H9 (cell line): ENCODE results near the gene AKT1. TPM values are rescaled to one million over a fixed set of nuclear protein-coding genes. Genes with fewer than 3 reads are reported as not detected.

Source experiments
- DNase-seq: peaks from one replicate; pipeline ENCODE4 v3.0.0-alpha.2; 2017
- H2AFZ ChIP-seq: one replicate; pipeline ENCODE4 v1.6.1; 2013; ENCODE audit warnings: mild to moderate bottlenecking, low read length, control low read depth, moderate library complexity
- H2AK5ac ChIP-seq: 2 replicates; pipeline ENCODE4 v1.6.1; 2013; ENCODE audit warnings: low read length, control low read depth, mixed read lengths; ENCODE audit not compliant: insufficient read length
- H2BK120ac ChIP-seq: one replicate; pipeline ENCODE4 v1.6.1; 2013; ENCODE audit warnings: low read depth, mild to moderate bottlenecking, low read length, control low read depth, inconsistent platforms; ENCODE audit not compliant: poor library complexity, severe bottlenecking
- H2BK12ac ChIP-seq: 2 replicates; pipeline ENCODE4 v1.6.1; 2013; ENCODE audit warnings: low read length, control low read depth, mixed read lengths, low read depth; ENCODE audit not compliant: insufficient read length
- H2BK15ac ChIP-seq: 2 replicates; pipeline ENCODE4 v1.6.1; 2013; ENCODE audit warnings: low read depth, low read length, control low read depth
- H2BK20ac ChIP-seq: one replicate; pipeline ENCODE4 v1.6.1; 2013; ENCODE audit warnings: low read depth, mild to moderate bottlenecking, low read length, control low read depth, inconsistent platforms; ENCODE audit not compliant: poor library complexity, severe bottlenecking
- H2BK5ac ChIP-seq: 2 replicates; pipeline ENCODE4 v1.6.1; 2013; ENCODE audit warnings: low read length, control low read depth, mixed read lengths; ENCODE audit not compliant: insufficient read length
- H3K14ac ChIP-seq: 2 replicates; pipeline ENCODE4 v1.6.1; 2013; ENCODE audit warnings: low read length, control low read depth; ENCODE audit not compliant: insufficient read depth
- H3K18ac ChIP-seq: 2 replicates; pipeline ENCODE4 v1.6.1; 2013; ENCODE audit warnings: low read depth, mild to moderate bottlenecking, mixed read lengths, low read length, control low read depth; ENCODE audit not compliant: insufficient read length
- H3K23ac ChIP-seq: 2 replicates; pipeline ENCODE4 v1.6.1; 2013; ENCODE audit warnings: low read length, control low read depth, mixed read lengths, low read depth; ENCODE audit not compliant: insufficient read length
- H3K23me2 ChIP-seq: 2 replicates; pipeline ENCODE4 v1.6.1; 2013; ENCODE audit warnings: low read depth, mild to moderate bottlenecking, mixed read lengths, low read length, control low read depth; ENCODE audit not compliant: insufficient read length, poor library complexity, severe bottlenecking
- H3K27ac ChIP-seq: 2 replicates; pipeline ENCODE4 v1.5.1; 2013; ENCODE audit warnings: low read length, control low read depth, mixed read lengths, low read depth; ENCODE audit not compliant: insufficient read length
- H3K27me3 ChIP-seq: 2 replicates; pipeline ENCODE4 v1.6.1; 2013; ENCODE audit warnings: low read length, control low read depth, inconsistent platforms; ENCODE audit not compliant: insufficient read depth
- H3K4ac ChIP-seq: 2 replicates; pipeline ENCODE4 v1.6.1; 2013; ENCODE audit warnings: low read depth, mild to moderate bottlenecking, control low read depth, inconsistent platforms, low read length, moderate library complexity
- H3K4me1 ChIP-seq: 2 replicates; pipeline ENCODE4 v1.6.1; 2013; ENCODE audit warnings: low read length, control low read depth, inconsistent platforms; ENCODE audit not compliant: insufficient read depth
- H3K4me2 ChIP-seq: 2 replicates; pipeline ENCODE4 v1.6.1; 2013; ENCODE audit warnings: low read length, control low read depth, mixed read lengths; ENCODE audit not compliant: insufficient read length, insufficient read depth
- H3K56ac ChIP-seq: 2 replicates; pipeline ENCODE4 v1.6.1; 2013; ENCODE audit warnings: low read depth, mild to moderate bottlenecking, mixed read lengths, low read length, control low read depth; ENCODE audit not compliant: insufficient read length
- H3K79me1 ChIP-seq: 2 replicates; pipeline ENCODE4 v1.6.1; 2013; ENCODE audit warnings: low read depth, mild to moderate bottlenecking, moderate library complexity, low read length, control low read depth, inconsistent platforms; ENCODE audit not compliant: insufficient read depth, poor library complexity, severe bottlenecking
- H3K79me2 ChIP-seq: 2 replicates; pipeline ENCODE4 v1.6.1; 2013; ENCODE audit warnings: low read length, control low read depth, inconsistent platforms; ENCODE audit not compliant: insufficient read depth
- H3K9ac ChIP-seq: 2 replicates; pipeline ENCODE4 v1.6.1; 2013; ENCODE audit warnings: low read length, control low read depth, mixed read lengths; ENCODE audit not compliant: insufficient read length; ENCODE audit errors: extremely low read depth
- H3K9me3 ChIP-seq: one replicate; pipeline ENCODE4 v1.6.1; 2013; ENCODE audit warnings: low read depth, low read length, inconsistent platforms; ENCODE audit not compliant: control insufficient read depth
- H3T11ph ChIP-seq: one replicate; pipeline ENCODE4 v1.6.1; 2013; ENCODE audit warnings: mild to moderate bottlenecking, low read length, control low read depth, inconsistent platforms
- H4K20me1 ChIP-seq: one replicate; pipeline ENCODE4 v1.6.1; 2013; ENCODE audit not compliant: control insufficient read depth, insufficient read length, insufficient read depth
- H4K5ac ChIP-seq: 2 replicates; pipeline ENCODE4 v1.6.1; 2013; ENCODE audit warnings: low read depth, mild to moderate bottlenecking, mixed read lengths, low read length, control low read depth; ENCODE audit not compliant: insufficient read length
- H4K8ac ChIP-seq: replicated peaks from 2 replicates; pipeline ENCODE4 v1.6.1; 2013; ENCODE audit warnings: low read length, control low read depth, mixed read lengths, low read depth; ENCODE audit not compliant: insufficient read length
- H4K91ac ChIP-seq: 2 replicates; pipeline ENCODE4 v1.6.1; 2013; ENCODE audit warnings: low read depth, mild to moderate bottlenecking, moderate library complexity, mixed read lengths, low read length, control low read depth; ENCODE audit not compliant: insufficient read length
- H3K27ac Mint-ChIP-seq, 3 experiments: 2 replicates in 2 of 3; 3 replicates in 1 of 3; pipeline ENCODE4 v1.8.0; 2020 to 2021; ENCODE audit warnings: mixed read lengths in 3 of 3, mild to moderate bottlenecking in 1 of 3, moderate library complexity in 1 of 3
- H3K27me3 Mint-ChIP-seq: 2 replicates; pipeline ENCODE4 v1.8.0; 2021; ENCODE audit warnings: low read depth, mild to moderate bottlenecking, moderate library complexity, mixed read lengths
- H3K36me3 Mint-ChIP-seq, 3 experiments: 2 replicates in 2 of 3; 3 replicates in 1 of 3; pipeline ENCODE4 v1.8.0; 2020 to 2021; ENCODE audit warnings: low read depth in 3 of 3, mixed read lengths in 3 of 3; ENCODE audit not compliant: insufficient read depth in 1 of 3
- H3K4me1 Mint-ChIP-seq, 2 experiments: 2 replicates each; pipeline ENCODE4 v1.8.0; 2020; ENCODE audit warnings: mixed read lengths in 2 of 2
- H3K4me3 Mint-ChIP-seq, 2 experiments: 2 replicates in 1 of 2; 3 replicates in 1 of 2; pipeline ENCODE4 v1.8.0; 2020 to 2021; ENCODE audit warnings: mild to moderate bottlenecking in 2 of 2, mixed read lengths in 2 of 2, moderate library complexity in 1 of 2
- H3K9me3 Mint-ChIP-seq, 2 experiments: 2 replicates in 1 of 2; 3 replicates in 1 of 2; pipeline ENCODE4 v1.8.0; 2020; ENCODE audit warnings: mild to moderate bottlenecking in 2 of 2, mixed read lengths in 2 of 2, moderate library complexity in 1 of 2
- WGBS: extraction: QIAGEN DNeasy Blood & Tissue Kit; methylation state at CpG from one replicate; pipeline ENCODE4 v1.1.7; 2013; ENCODE audit warnings: missing lambda C conversion rate, low lambda C conversion rate, mixed read lengths; ENCODE audit not compliant: insufficient read length; ENCODE audit errors: extremely low coverage; 5-methylcytosine and 5-hydroxymethylcytosine counted together
- total RNA-seq: library from RNA; stranded (reverse); gene quantifications from 2 replicates; pipeline ENCODE4 v1.2.1, GENCODE V29; 2021
- TF ChIP-seq, protein P1 (sequence below): fragments of 200-600 bp; sonication (generic); conservative IDR thresholded peaks from 3 replicates; pipeline ENCODE4 v1.8.0; 2021; ENCODE audit warnings: antibody characterized with exemption, mild to moderate bottlenecking

AKT1 gene
- total RNA-seq, 1 experiment from 2014 or later, result 101 TPM

DNA sequence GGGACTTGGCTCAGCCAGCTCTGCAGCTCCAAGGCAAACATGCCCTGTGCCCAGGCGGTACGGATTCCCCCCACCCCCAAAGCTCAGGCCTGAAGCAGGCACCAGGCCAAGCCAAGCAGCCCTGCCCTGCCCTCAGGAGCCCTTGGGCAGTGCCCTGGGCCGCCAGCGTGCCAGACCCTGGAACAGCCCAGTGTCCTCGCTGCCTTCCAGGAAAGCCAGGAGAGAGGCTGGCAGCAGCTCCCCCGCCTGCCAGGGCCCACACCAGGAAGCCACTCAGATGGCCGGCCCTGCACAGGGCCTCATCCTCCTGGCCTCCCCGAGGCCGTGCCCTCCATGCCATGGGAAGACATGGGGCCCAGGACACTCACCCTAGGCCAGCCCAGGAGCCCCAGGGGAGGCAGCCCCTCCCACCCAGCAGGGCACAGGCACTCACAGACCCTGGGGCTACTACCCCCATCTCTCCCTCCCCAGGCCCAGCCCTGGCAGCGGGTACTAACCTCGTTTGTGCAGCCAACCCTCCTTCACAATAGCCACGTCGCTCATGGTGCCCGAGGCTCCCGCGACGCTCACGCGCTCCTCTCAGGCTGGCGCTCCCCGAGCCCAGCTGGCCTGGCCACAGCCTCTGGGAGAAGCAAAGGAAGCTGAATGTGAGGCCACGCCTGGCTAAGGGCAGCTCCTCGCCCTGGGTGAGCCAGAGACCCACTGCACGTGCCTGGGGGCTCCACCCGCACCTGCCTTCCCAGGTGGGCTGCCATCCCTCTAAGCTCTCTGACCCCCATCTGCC, 3.3 kb downstream of the AKT1 start:
- no peaks in the 10 kb centered on the region for H3K9me3 Mint-ChIP-seq
- peaks cover 3% of the 10 kb centered on the region; the same call in 1 of the 2 replicates for H3K27me3 ChIP-seq
- H3K4me3 Mint-ChIP-seq, result no peak overlapping the region
- no peak overlapping the region; a peak in 1 of 7 replicates for H3K27ac Mint-ChIP-seq
- no peak overlapping the region for H2BK120ac ChIP-seq
- H2BK20ac ChIP-seq, result no peak overlapping the region
- H3K4me2 ChIP-seq, result no peak overlapping the region
- no peak for DNase-seq
- peaks cover 21 to 36% of the 10 kb centered on the region in 2 experiments for H3K4me1 Mint-ChIP-seq
- no peak overlapping the region for H2AK5ac ChIP-seq
- no peak overlapping the region for H3K18ac ChIP-seq
- no peak overlapping the region for H3K4ac ChIP-seq
- H3K56ac ChIP-seq, result no peak overlapping the region
- H4K91ac ChIP-seq, result no peak overlapping the region
- H3K9me3 ChIP-seq, result no peaks in the 10 kb centered on the region
- no peak overlapping the region for H4K5ac ChIP-seq
- no peaks in the 10 kb centered on the region for H4K20me1 ChIP-seq
- peaks cover 6% of the 10 kb centered on the region; the same call in 1 of the 2 replicates for H3K4me1 ChIP-seq
- no peak overlapping the region for H2BK5ac ChIP-seq
- H3K23ac ChIP-seq, result no peak overlapping the region
- no CpG with 5 or more reads among the region's 25 CpGs for WGBS
- H3K9ac ChIP-seq, result no peak overlapping the region
- H3K27me3 Mint-ChIP-seq, result peaks cover 14% of the 10 kb centered on the region
- H3T11ph ChIP-seq, result no peak overlapping the region
- H3K79me2 ChIP-seq, result no peaks in the 10 kb centered on the region; the same call in 1 of the 2 replicates
- no peak overlapping the region for H4K8ac ChIP-seq
- no peak overlapping the region for H2BK12ac ChIP-seq
- no peak overlapping the region for H2BK15ac ChIP-seq
- peaks cover 3% of the 10 kb centered on the region for H3K79me1 ChIP-seq
- H3K23me2 ChIP-seq, result peaks cover 8% of the 10 kb centered on the region
- no peak overlapping the region for H2AFZ ChIP-seq
- no peak overlapping the region for H3K27ac ChIP-seq
- H3K14ac ChIP-seq, result no peak overlapping the region
- TF ChIP-seq, protein P1, sequence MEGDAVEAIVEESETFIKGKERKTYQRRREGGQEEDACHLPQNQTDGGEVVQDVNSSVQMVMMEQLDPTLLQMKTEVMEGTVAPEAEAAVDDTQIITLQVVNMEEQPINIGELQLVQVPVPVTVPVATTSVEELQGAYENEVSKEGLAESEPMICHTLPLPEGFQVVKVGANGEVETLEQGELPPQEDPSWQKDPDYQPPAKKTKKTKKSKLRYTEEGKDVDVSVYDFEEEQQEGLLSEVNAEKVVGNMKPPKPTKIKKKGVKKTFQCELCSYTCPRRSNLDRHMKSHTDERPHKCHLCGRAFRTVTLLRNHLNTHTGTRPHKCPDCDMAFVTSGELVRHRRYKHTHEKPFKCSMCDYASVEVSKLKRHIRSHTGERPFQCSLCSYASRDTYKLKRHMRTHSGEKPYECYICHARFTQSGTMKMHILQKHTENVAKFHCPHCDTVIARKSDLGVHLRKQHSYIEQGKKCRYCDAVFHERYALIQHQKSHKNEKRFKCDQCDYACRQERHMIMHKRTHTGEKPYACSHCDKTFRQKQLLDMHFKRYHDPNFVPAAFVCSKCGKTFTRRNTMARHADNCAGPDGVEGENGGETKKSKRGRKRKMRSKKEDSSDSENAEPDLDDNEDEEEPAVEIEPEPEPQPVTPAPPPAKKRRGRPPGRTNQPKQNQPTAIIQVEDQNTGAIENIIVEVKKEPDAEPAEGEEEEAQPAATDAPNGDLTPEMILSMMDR, result no peak
- peaks cover 6 to 19% (median 16%) of the 10 kb centered on the region in 3 experiments; a peak in 6 of 7 replicates for H3K36me3 Mint-ChIP-seq
